Activated B cell treated with CpG ODN at 0.5 μM for 24 hours (primary cell): Measurements from ENCODE around the gene SLC44A4. TPM values are rescaled to one million over a fixed set of nuclear protein-coding genes. Genes with fewer than 3 reads are reported as not detected.
"Not testable (repeated sequence)": the region's sequence is repeated elsewhere in the genome, so short reads cannot be mapped to it uniquely, and the experiment has no call there.

ENCODE experiments used
- ATAC-seq: fragments of 200-7000 bp; cut with Tn5 transposase; one replicate; pipeline ENCODE4 v1.10.0; 2021; ENCODE audit warnings: low read depth, mild to moderate bottlenecking, moderate library complexity
- CTCF ChIA-PET: fragments of 350-600 bp; sonication (Branson Sonifier 250); formaldehyde crosslinking; loops from one replicate; lab custom pipeline; 2021; ENCODE audit warnings: antibody characterized with exemption; lab: Charles Lee
- POLR2A ChIA-PET: fragments of 350-600 bp; sonication (Branson Sonifier 250); formaldehyde crosslinking; loops from one replicate; lab custom pipeline; 2021; ENCODE audit warnings: antibody characterized with exemption; lab: Charles Lee
- DNase-seq: peaks from one replicate; pipeline ENCODE4 v3.0.0; 2022
- H3K27ac Mint-ChIP-seq: one replicate; pipeline ENCODE4 v1.8.0; 2020; ENCODE audit warnings: mixed read lengths
- H3K27me3 Mint-ChIP-seq: one replicate; pipeline ENCODE4 v1.8.0; 2021; ENCODE audit warnings: mixed read lengths
- H3K36me3 Mint-ChIP-seq: one replicate; pipeline ENCODE4 v1.8.0; 2021; ENCODE audit warnings: low read depth, mixed read lengths
- H3K4me1 Mint-ChIP-seq: one replicate; pipeline ENCODE4 v1.8.0; 2021; ENCODE audit warnings: mixed read lengths
- H3K4me3 Mint-ChIP-seq: one replicate; pipeline ENCODE4 v1.8.0; 2020; ENCODE audit warnings: mild to moderate bottlenecking, mixed read lengths
- H3K9me3 Mint-ChIP-seq: one replicate; pipeline ENCODE4 v1.8.0; 2020; ENCODE audit warnings: mixed read lengths
- CTCF ChIP-seq: fragments of 200-600 bp; IDR thresholded peaks from one replicate; pipeline ENCODE4 v1.8.0; 2022; ENCODE audit warnings: antibody characterized with exemption, mild to moderate bottlenecking
- intact Hi-C: fragments of 100-400 bp; cut with micrococcal nuclease; formaldehyde crosslinking; loops from one replicate; pipeline ENCODE4 v1.15.1; 2024
- total RNA-seq: library from RNA; stranded (reverse); gene quantifications from 2 replicates; pipeline ENCODE4 v1.2.3, GENCODE V29; 2022

The SLC44A4 gene
- total RNA-seq, 1 donor from 2014 or later = not detected

- ATAC-seq = no peak
- no peak for TF ChIP-seq CTCF
- Mint-ChIP-seq H3K36me3 (no peaks in the 10 kb centered on the region), H3K27ac (no peak overlapping the region), H3K9me3 (no peaks in the 10 kb centered on the region), H3K4me1 (no peaks in the 10 kb centered on the region), H3K27me3 (no peaks in the 10 kb centered on the region), H3K4me3 (no peak overlapping the region)
- DNase-seq = no peak
- ChIA-PET CTCF (no interaction called here), POLR2A (interaction anchor here (0.7 kb wide), 1 partner anchor 1241 kb away, joined by 5 read pairs; no protein-coding TSS in a partner anchor)
- intact Hi-C loops = no loop called here
Observed at GRCh38 chr6:31850765-31851484, 27.9 kb downstream of the SLC44A4 start.

- intact Hi-C loops = no loop called here
- Mint-ChIP-seq H3K9me3 (no peaks in the 10 kb centered on the region), H3K27me3 (no peaks in the 10 kb centered on the region), H3K4me1 (no peaks in the 10 kb centered on the region), H3K27ac (no peak overlapping the region), H3K4me3 (no peak overlapping the region), H3K36me3 (peaks cover 8% of the 10 kb centered on the region)
- ChIA-PET CTCF (no interaction called here), POLR2A (interaction anchor here (0.6 to 1.0 kb wide), 2 partner anchors 15 to 980 kb away, joined by 3 to 6 read pairs; partner anchors contain the start of gene NEU1)
- no peak for TF ChIP-seq CTCF
- DNase-seq (no peak), ATAC-seq (no peak)
Observed at GRCh38 chr6:31847276-31847978, 31.4 kb downstream of the SLC44A4 start.

- Mint-ChIP-seq H3K9me3 (no peaks in the 10 kb centered on the region), H3K36me3 (peaks cover 31% of the 10 kb centered on the region), H3K27me3 (no peaks in the 10 kb centered on the region), H3K27ac (no peak overlapping the region), H3K4me3 (no peak overlapping the region), H3K4me1 (no peaks in the 10 kb centered on the region)
- no peak for TF ChIP-seq CTCF
- intact Hi-C loops = no loop called here
- ATAC-seq = no peak
- no peak for DNase-seq
- ChIA-PET POLR2A (interaction anchor here (0.6 to 1.5 kb wide), 4 partner anchors 9 to 77 kb away, joined by 3 to 7 read pairs (median 6); no protein-coding TSS in a partner anchor), CTCF (no interaction called here)
Observed at GRCh38 chr6:31844507-31844906, 34.3 kb downstream of the SLC44A4 start.

GRCh38 chr6:31842053-31842452, 36.7 kb downstream of the SLC44A4 start:
- H3K36me3 Mint-ChIP-seq = peaks cover 51% of the 10 kb centered on the region
- H3K27ac Mint-ChIP-seq = no peak overlapping the region
- H3K27me3 Mint-ChIP-seq = no peaks in the 10 kb centered on the region
- no peak for ATAC-seq
- no peaks in the 10 kb centered on the region for H3K9me3 Mint-ChIP-seq
- intact Hi-C loops = no loop called here
- DNase-seq = no peak
- no peak overlapping the region for H3K4me3 Mint-ChIP-seq
- ChIA-PET POLR2A (interaction anchor here (1.2 to 1.4 kb wide), 2 partner anchors 114 to 203 kb away, joined by 3 read pairs; no protein-coding TSS in a partner anchor), CTCF (no interaction called here)
- peaks cover 20% of the 10 kb centered on the region for H3K4me1 Mint-ChIP-seq
- TF ChIP-seq CTCF = no peak

- H3K36me3 Mint-ChIP-seq = peaks cover 64% of the 10 kb centered on the region
- H3K27ac Mint-ChIP-seq, ATAC-seq, H3K27me3 Mint-ChIP-seq, DNase-seq, H3K9me3 Mint-ChIP-seq, H3K4me3 Mint-ChIP-seq, intact Hi-C loops: not testable (repeated sequence)
- peaks cover 40% of the 10 kb centered on the region for H3K4me1 Mint-ChIP-seq
- CTCF ChIA-PET = interaction anchor here (1.2 kb wide), 1 partner anchor 48 kb away, joined by 4 read pairs; no protein-coding TSS in a partner anchor
- POLR2A ChIA-PET = interaction anchor here (0.5 to 0.9 kb wide), 4 partner anchors 24 to 1424 kb away, joined by 3 to 5 read pairs (median 3); no protein-coding TSS in a partner anchor
Observed at GRCh38 chr6:31839779-31840126, 39.0 kb downstream of the SLC44A4 start.
